22Rv1 (cell line): Measurements from ENCODE around the gene TNRC6C.

Experiments
- CTCF ChIP-seq: fragments of 450-650 bp; IDR thresholded peaks from 2 replicates; pipeline ENCODE4 v1.5.1; 2017; ENCODE audit warnings: mild to moderate bottlenecking
- ZFX ChIP-seq: fragments of 450-650 bp; IDR thresholded peaks from 2 replicates; pipeline ENCODE4 v1.6.1; 2017; ENCODE audit warnings: antibody characterized with exemption, borderline replicate concordance

GRCh38 chr17:78127888-78128550, 169.5 kb downstream of the TNRC6C start:
- TF ChIP-seq CTCF: no peak
- TF ChIP-seq ZFX: no peak
